GM12801 (cell line): ENCODE results near the gene APRT.

Source experiments
- CTCF ChIP-seq: IDR thresholded peaks from one replicate; pipeline ENCODE4 v1.5.1; 2011; ENCODE audit warnings: control low read depth; ENCODE audit not compliant: insufficient read length; ENCODE audit errors: extremely low read depth

The APRT gene

GRCh38 chr16:88792668-88793250, 19.0 kb downstream of the APRT start:
- TF ChIP-seq CTCF = no peak

- no peak for TF ChIP-seq CTCF
Measured at GRCh38 chr16:88792078-88792550, 19.6 kb downstream of the APRT start.

DNA sequence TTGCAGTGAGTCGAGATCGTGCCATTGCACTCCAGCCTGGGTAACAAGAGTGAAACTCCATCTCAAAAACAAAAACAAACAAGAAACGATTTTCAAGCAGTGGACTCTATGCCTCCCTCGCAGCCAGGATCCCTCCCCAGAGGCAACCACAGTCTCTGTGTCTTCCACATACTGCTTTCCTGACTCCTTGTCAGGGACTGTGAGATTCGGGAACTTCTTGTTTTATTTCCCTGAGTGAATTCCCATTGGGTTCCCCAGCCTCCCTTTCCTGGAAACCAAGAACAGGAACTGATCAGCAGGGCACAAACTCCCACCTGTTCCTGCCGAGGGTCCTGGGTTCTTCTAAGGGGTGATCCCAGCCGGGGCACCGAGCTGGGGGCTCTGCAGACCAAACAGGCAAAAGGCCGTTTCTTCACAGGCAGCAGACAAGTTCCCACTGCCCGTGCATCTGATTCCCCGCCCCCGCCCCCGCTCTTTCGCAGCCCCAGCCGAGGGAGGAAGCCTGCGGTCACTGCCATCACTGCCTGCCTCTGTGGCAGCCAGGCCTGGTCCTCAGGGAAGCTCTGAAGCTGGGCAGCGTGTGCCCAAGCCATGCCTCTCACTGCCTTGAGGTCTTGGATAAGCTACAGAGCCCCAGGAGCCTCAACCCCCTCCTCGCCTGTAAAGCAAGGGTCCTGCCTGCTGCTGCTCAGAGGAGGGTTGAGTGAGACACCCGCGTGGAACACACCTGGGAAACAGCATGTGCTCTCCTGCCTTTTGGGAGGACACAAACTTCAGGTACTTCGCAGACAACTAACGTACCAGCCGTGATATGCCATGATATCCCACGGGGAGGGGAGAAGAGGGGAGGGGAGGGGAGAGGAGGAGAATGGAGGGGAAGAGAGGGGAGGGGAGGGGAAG, 21.2 kb downstream of the APRT start:
- TF ChIP-seq CTCF = no peak

- TF ChIP-seq CTCF = no peak
Measured at GRCh38 chr16:88789594-88789993, 22.1 kb downstream of the APRT start.

GRCh38 chr16:88787579-88788314, 24.0 kb downstream of the APRT start:
- no peak for TF ChIP-seq CTCF

DNA sequence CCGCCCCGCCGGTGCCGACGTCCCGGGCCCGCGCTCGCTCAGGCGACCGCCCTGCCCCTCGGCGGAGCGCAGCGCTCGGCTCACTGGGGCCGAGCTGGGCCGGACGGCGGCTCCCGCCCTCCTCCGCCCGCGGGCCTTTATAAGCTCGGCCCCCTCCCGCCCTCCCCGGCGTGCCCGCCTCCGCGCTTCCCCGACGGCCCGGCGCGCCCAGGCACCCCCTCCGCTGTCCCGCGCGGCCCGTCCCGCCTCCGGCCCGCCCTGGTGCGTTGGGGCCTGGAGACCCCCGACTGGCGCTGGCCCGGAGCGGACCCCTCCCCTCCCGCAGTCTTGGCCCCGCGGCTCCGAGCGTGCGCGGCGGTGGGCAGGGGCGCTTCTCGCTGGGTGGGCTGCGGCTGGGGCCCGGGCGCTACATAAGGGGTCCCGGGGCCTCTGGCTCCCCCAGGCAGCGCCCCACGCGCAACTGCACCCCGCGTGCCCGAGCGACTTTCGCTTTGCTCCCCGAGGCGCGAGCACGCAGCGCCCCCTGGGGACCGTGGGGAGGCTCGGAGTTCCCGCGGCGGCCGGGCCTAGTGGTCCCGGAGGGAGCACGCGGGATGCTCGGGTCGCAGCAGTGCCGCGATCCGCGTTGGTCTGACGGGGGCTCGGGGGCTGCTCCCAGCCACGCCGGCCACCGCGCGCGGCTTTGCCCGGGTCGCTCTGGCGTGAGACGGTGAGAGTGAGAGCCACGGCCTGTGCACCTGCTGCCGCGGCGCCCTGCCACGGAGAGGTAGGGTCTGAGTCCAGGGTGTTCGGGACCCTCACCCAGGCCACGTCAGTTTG, 26.4 kb downstream of the APRT start, which contains the start of gene PIEZO1:
Gene PIEZO1, minus strand, starts transcription at position 115 of the 819 bp plus-strand sequence. CDS start 256 bp downstream, outside the sequence.
- no peak for TF ChIP-seq CTCF
